HepG2 (cell line): Measurements from ENCODE around the gene SDF2. TPM values are rescaled to one million over a fixed set of nuclear protein-coding genes. Genes with fewer than 3 reads are reported as not detected.
A peak's percentile ranks its signal among the peaks of the same experiment; 100 is the strongest.

Source experiments
- ATAC-seq: fragments of 200-7000 bp; cut with Tn5 transposase; 3 replicates; pipeline ENCODE4 v1.9.1; 2020; ENCODE audit warnings: mild to moderate bottlenecking, moderate library complexity
- BruUV-seq: library from RNA; stranded (reverse); fragments of 400-500 nt; replicated peaks from 2 replicates; lab custom pipeline; 2021; lab: Mats Ljungman, UMichigan
- CTCF ChIA-PET: fragments of 300-600 bp; formaldehyde crosslinking; extraction: SDS; loops from one replicate; lab custom pipeline; 2021; ENCODE audit warnings: low total read pairs, inconsistent platforms, low intra/inter-chr PET ratio; lab: Yijun Ruan, JAX
- POLR2A ChIA-PET: fragments of 350-600 bp; sonication (Branson Sonifier 250); formaldehyde crosslinking; loops from one replicate; lab custom pipeline; 2020; ENCODE audit warnings: antibody characterized with exemption, inconsistent platforms; lab: Yijun Ruan, JAX
- DNase-seq: peaks from one replicate; pipeline ENCODE4 v3.0.0-alpha.2; 2015; ENCODE audit warnings: low spot score
- FAIRE-seq: peaks from 3 replicates; lab custom pipeline; 2011; peaks lifted over from hg19 to GRCh38; lab: Jason Lieb, UNC
- H2AFZ ChIP-seq: one replicate; pipeline ENCODE4 v1.6.1; 2011; ENCODE audit warnings: low read length, inconsistent platforms
- H3K27ac ChIP-seq: fragments of 300-600 bp; 3 replicates; pipeline ENCODE4 v1.8.0; 2011; ENCODE audit warnings: mixed run types, mild to moderate bottlenecking, mixed read lengths, low read length, inconsistent platforms; ENCODE audit not compliant: insufficient read depth; ENCODE audit errors: extremely low read length
- H3K27me3 ChIP-seq, 2 experiments: fragments of 200-600 bp in 1 of 2; 2 replicates in 1 of 2; 3 replicates in 1 of 2; pipeline versions ENCODE4 v1.6.0 to v1.8.0; 2011; ENCODE audit warnings: low read length in 2 of 2, mild to moderate bottlenecking in 2 of 2, moderate library complexity in 2 of 2, inconsistent platforms in 1 of 2; ENCODE audit not compliant: insufficient read depth in 2 of 2, control insufficient read depth in 1 of 2
- H3K36me3 ChIP-seq, 2 experiments: fragments of 200-600 bp in 1 of 2; replicated peaks in 1 of 2; 2 replicates in 1 of 2; 3 replicates in 1 of 2; pipeline versions ENCODE4 v1.5.1 to v1.8.0; 2011; ENCODE audit warnings: low read length in 2 of 2, inconsistent platforms in 1 of 2; ENCODE audit not compliant: insufficient read depth in 2 of 2, control insufficient read depth in 1 of 2
- H3K4me1 ChIP-seq: 2 replicates; pipeline ENCODE4 v1.5.1; 2012; ENCODE audit warnings: low read length, inconsistent platforms; ENCODE audit not compliant: insufficient read depth
- H3K4me2 ChIP-seq: 2 replicates; pipeline ENCODE4 v1.6.0; 2011; ENCODE audit warnings: low read depth, low read length, inconsistent platforms
- H3K4me3 ChIP-seq, 3 experiments: fragments of 200-600 bp in 1 of 3; sonication (generic), shearing (Covaris generic) in 1 of 3; replicated peaks in 1 of 3; 2 replicates each; pipeline ENCODE4 v1.5.1; 2011 to 2016; ENCODE audit warnings: low read length in 3 of 3, inconsistent platforms in 2 of 3, low read depth in 2 of 3, mild to moderate bottlenecking in 2 of 3, control low read depth in 1 of 3, mixed read lengths in 1 of 3; ENCODE audit not compliant: insufficient read depth in 1 of 3
- H3K79me2 ChIP-seq: one replicate; pipeline ENCODE4 v1.6.1; 2011; ENCODE audit warnings: low read length, inconsistent platforms; ENCODE audit not compliant: insufficient read depth
- H3K9ac ChIP-seq: 2 replicates; pipeline ENCODE4 v1.6.0; 2011; ENCODE audit warnings: mild to moderate bottlenecking, low read depth, low read length, inconsistent platforms; ENCODE audit not compliant: insufficient read depth
- H3K9me3 ChIP-seq: 2 replicates; pipeline ENCODE4 v1.5.1; 2012; ENCODE audit warnings: mild to moderate bottlenecking, low read length
- H4K20me1 ChIP-seq: 2 replicates; pipeline ENCODE4 v1.6.0; 2011; ENCODE audit warnings: inconsistent platforms, mild to moderate bottlenecking, low read length, moderate library complexity; ENCODE audit not compliant: insufficient read depth
- AGO2 ChIP-seq: fragments of 200-400 bp; formaldehyde crosslinking; optimal IDR thresholded peaks from 2 replicates; pipeline ENCODE3; 2017; ENCODE audit warnings: mild to moderate bottlenecking, low read depth, low read length, moderate library complexity
- BCL6 ChIP-seq: IDR thresholded peaks from 2 replicates; pipeline ENCODE4 v1.6.1; 2016; ENCODE audit warnings: missing genetic modification reagents, missing compliant biosample characterization
- FOXO1 ChIP-seq: sonication (generic); formaldehyde crosslinking; IDR thresholded peaks from 2 replicates; pipeline ENCODE4 v1.4.0; 2020; ENCODE audit warnings: missing genetic modification reagents
- ZNF564 ChIP-seq: sonication (generic); formaldehyde crosslinking; IDR thresholded peaks from 2 replicates; pipeline ENCODE4 v1.8.1; 2023; ENCODE audit warnings: mild to moderate bottlenecking, missing genetic modification reagents
- ZNF574 ChIP-seq: sonication (generic); formaldehyde crosslinking; IDR thresholded peaks from 2 replicates; pipeline ENCODE4 v1.4.0; 2020; ENCODE audit warnings: missing genetic modification reagents
- WGBS: methylation state at CpG from one replicate; pipeline ENCODE4 v1.1.6; 2017; ENCODE audit warnings: low lambda C conversion rate; 5-methylcytosine and 5-hydroxymethylcytosine counted together
- in situ Hi-C: cut with HindIII; loops from 2 replicates; pipeline ENCODE4 v1.10.0; 2017; ENCODE audit warnings: low pct_unique_long_range_greater_than_20kb; ENCODE audit not compliant: extremely low pct_ligation_motif_present
- intact Hi-C: fragments of 100-400 bp; cut with micrococcal nuclease; formaldehyde crosslinking; loops from one replicate; pipeline ENCODE4 v1.10.0; 2022; ENCODE audit not compliant: unreplicated experiment
- polyA plus RNA-seq, 8 experiments: library from polyadenylated mRNA; depleted of rRNA in 3 of 8; stranded (reverse) in 7 of 8; unstranded in 1 of 8; fragments of >200 nt; fragmentation: Illumina TruSeq in 4 of 8; extraction: Trizol in 4 of 8; gene quantifications; 2 replicates each; pipeline versions ENCODE4 v1.2.1 to v1.2.3, GENCODE V29; 2011 to 2016; ENCODE audit warnings: low read depth in 4 of 8, missing spikeins in 1 of 8, mixed read lengths in 1 of 8; ENCODE audit not compliant: insufficient read depth in 1 of 8
- total RNA-seq, 5 experiments: library from RNA; depleted of rRNA; stranded (reverse); fragments of >200 nt; fragmentation: Illumina TruSeq; extraction: Trizol; gene quantifications; 2 replicates each; pipeline ENCODE4 v1.2.3, GENCODE V29; 2016; ENCODE audit warnings: low read depth in 1 of 5

The SDF2 gene
- total and polyA plus RNA-seq, 2 of the 13 experiments (the other 11 are each of a cell fraction or from before 2014, with no cell fraction given), result 58.2 to 58.4 TPM

DNA sequence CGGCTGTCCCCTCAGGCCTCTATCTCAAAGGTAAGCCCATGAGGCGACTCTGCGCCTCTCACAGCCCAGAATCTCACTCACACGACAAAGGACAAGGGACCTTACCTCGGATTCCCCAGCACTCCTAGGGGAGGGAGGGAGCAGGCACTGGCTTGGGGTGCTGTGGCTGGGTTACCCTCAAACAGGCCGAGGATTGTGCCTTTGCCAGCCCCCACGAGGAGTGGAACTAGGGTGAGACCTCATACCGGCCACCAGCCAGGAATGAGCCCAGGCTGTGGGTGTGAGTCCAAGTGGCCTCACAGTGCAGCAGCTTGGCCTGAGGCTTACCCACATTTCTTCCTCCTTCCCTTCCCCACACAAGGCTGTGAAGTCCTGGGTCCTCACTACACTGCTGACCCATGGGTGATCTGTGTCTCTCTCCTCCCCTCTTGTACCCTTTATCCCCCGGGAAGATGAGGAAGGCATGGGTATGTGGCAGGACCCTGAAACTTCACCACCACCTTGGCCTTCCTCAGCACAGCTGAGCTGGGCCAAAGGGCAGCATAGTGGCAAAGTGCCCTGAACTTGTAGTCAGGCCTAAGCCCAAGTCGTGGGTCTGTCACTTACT, 44.1 kb upstream of the SDF2 start:
- Histone ChIP-seq H3K9ac (no peak overlapping the region), H3K79me2 (no peaks in the 10 kb centered on the region), H3K9me3 (no peaks in the 10 kb centered on the region), H4K20me1 (no peaks in the 10 kb centered on the region), H3K4me3 (no peak overlapping the region), H2AFZ (no peak overlapping the region), H3K27me3 (no peaks in the 10 kb centered on the region), H3K4me2 (no peak overlapping the region), H3K36me3 (peaks cover 13 to 21% of the 10 kb centered on the region in 2 experiments), H3K27ac (peak overlapping the region; percentile 15), H3K4me1 (peaks cover 54% of the 10 kb centered on the region)
- DNase-seq, result no peak
- FAIRE-seq, result no peak
- in situ Hi-C loops (no loop called here), intact Hi-C loops (no loop called here)
- no peak for ATAC-seq
- BruUV-seq, result no TSS peak
- CTCF ChIA-PET, result no interaction called here
- WGBS, result 94% methylated on average over 8 of the region's 10 CpGs
- TF ChIP-seq FOXO1 (CRISPR knock-in tag) (no peak), AGO2 (peak; percentile 53), ZNF564 (CRISPR knock-in tag) (no peak), BCL6 (CRISPR knock-in tag) (no peak), ZNF574 (no peak)
- POLR2A ChIA-PET, result interaction anchor here (10.8 kb wide), 1 partner anchor 15 kb away, joined by 220 read pairs; the partner anchor contains the start of gene RPL23A
